GM12878 (cell line): ENCODE data around the gene NAB1. TPM values are rescaled to one million over a fixed set of nuclear protein-coding genes. Genes with fewer than 3 reads are reported as not detected.

Experiments used
- BHLHE40 ChIP-seq, 2 experiments: fragments of 450-650 bp in 1 of 2; IDR thresholded peaks; 2 replicates each; pipeline ENCODE4 v1.6.1; 2011 to 2017; ENCODE audit warnings: low read depth in 2 of 2, borderline replicate concordance in 1 of 2, improper control_type of control experiment in 1 of 2, low read length in 1 of 2, mild to moderate bottlenecking in 1 of 2
- DPF2 ChIP-seq: fragments of 450-650 bp; IDR thresholded peaks from 2 replicates; pipeline ENCODE4 v1.6.1; 2017; ENCODE audit warnings: mild to moderate bottlenecking
- E4F1 ChIP-seq: fragments of 450-650 bp; IDR thresholded peaks from 2 replicates; pipeline ENCODE4 v1.6.1; 2018; ENCODE audit warnings: borderline replicate concordance, mild to moderate bottlenecking; ENCODE audit not compliant: partially characterized antibody
- EGR1 ChIP-seq, 2 experiments: IDR thresholded peaks; 1 replicate in 1 of 2; 2 replicates in 1 of 2; pipeline ENCODE4 v1.6.1; 2011 to 2012; ENCODE audit warnings: low read depth in 2 of 2, low read length in 2 of 2, borderline replicate concordance in 1 of 2, mild to moderate bottlenecking in 1 of 2, moderate library complexity in 1 of 2
- EP300 ChIP-seq, 2 experiments: fragments of 150-350 bp in 1 of 2; IDR thresholded peaks; 2 replicates each; pipeline ENCODE4 v1.6.1; 2011 to 2012; ENCODE audit warnings: low read depth in 2 of 2, low read length in 2 of 2, borderline replicate concordance in 1 of 2, improper control_type of control experiment in 1 of 2, inconsistent platforms in 1 of 2; ENCODE audit not compliant: control insufficient read depth in 1 of 2
- EZH2 ChIP-seq: IDR thresholded peaks from 2 replicates; pipeline ENCODE4 v1.6.1; 2012; ENCODE audit warnings: low read depth, mild to moderate bottlenecking, control low read depth, inconsistent platforms, low read length, borderline replicate concordance; ENCODE audit not compliant: control insufficient read depth
- IRF4 ChIP-seq: IDR thresholded peaks from 2 replicates; pipeline ENCODE4 v1.6.1; 2011; ENCODE audit warnings: low read depth, low read length
- KAT2A ChIP-seq: conservative IDR thresholded peaks from 2 replicates; pipeline ENCODE4 v1.6.1; 2011; ENCODE audit warnings: low read depth, low read length; ENCODE audit not compliant: control insufficient read depth
- LARP7 ChIP-seq: fragments of 450-650 bp; IDR thresholded peaks from 2 replicates; pipeline ENCODE4 v1.6.1; 2017; ENCODE audit warnings: mild to moderate bottlenecking
- MTA2 ChIP-seq: fragments of 450-650 bp; IDR thresholded peaks from 2 replicates; pipeline ENCODE4 v1.6.1; 2016; ENCODE audit warnings: low read depth, mild to moderate bottlenecking, moderate library complexity
- MYB ChIP-seq: fragments of 150-350 bp; IDR thresholded peaks from 2 replicates; pipeline ENCODE4 v1.6.1; 2014; ENCODE audit warnings: mild to moderate bottlenecking, low read depth, low read length, borderline replicate concordance
- NR2C2 ChIP-seq: IDR thresholded peaks from 2 replicates; pipeline ENCODE4 v1.6.1; 2011; ENCODE audit warnings: borderline replicate concordance, low read depth; ENCODE audit not compliant: control insufficient read depth, insufficient read length
- NR2F1 ChIP-seq: fragments of 450-650 bp; conservative IDR thresholded peaks from 2 replicates; pipeline ENCODE4 v1.6.1; 2017; ENCODE audit warnings: mild to moderate bottlenecking
- NRF1 ChIP-seq: conservative IDR thresholded peaks from 2 replicates; pipeline ENCODE4 v1.6.1; 2011; ENCODE audit warnings: mild to moderate bottlenecking, low read depth, low read length, improper control_type of control experiment
- RB1 ChIP-seq: fragments of 450-650 bp; formaldehyde crosslinking; IDR thresholded peaks from 2 replicates; pipeline ENCODE4 v1.6.1; 2017; ENCODE audit warnings: mild to moderate bottlenecking, borderline replicate concordance
- RFX5 ChIP-seq: IDR thresholded peaks from 2 replicates; pipeline ENCODE4 v1.6.1; 2011; ENCODE audit warnings: low read depth, low read length, improper control_type of control experiment
- RUNX3 ChIP-seq: IDR thresholded peaks from 2 replicates; pipeline ENCODE4 v1.6.1; 2012; ENCODE audit warnings: low read length, inconsistent platforms
- SP1 ChIP-seq: IDR thresholded peaks from one replicate; pipeline ENCODE4 v1.6.1; 2011; ENCODE audit warnings: low read depth, low read length
- SUZ12 ChIP-seq: fragments of 200-600 bp; sonication (generic); IDR thresholded peaks from one replicate; pipeline ENCODE4 v1.6.1; 2018; ENCODE audit warnings: antibody characterized with exemption, mild to moderate bottlenecking; ENCODE audit not compliant: unreplicated experiment
- USF2 ChIP-seq: IDR thresholded peaks from 2 replicates; pipeline ENCODE4 v1.6.1; 2011; ENCODE audit warnings: low read depth, low read length, improper control_type of control experiment, borderline replicate concordance
- ZBTB11 ChIP-seq: fragments of 450-650 bp; formaldehyde crosslinking; IDR thresholded peaks from 2 replicates; pipeline ENCODE4 v1.5.0; 2022; ENCODE audit warnings: mild to moderate bottlenecking, missing genetic modification characterization
- ZNF217 ChIP-seq: fragments of 450-650 bp; IDR thresholded peaks from 2 replicates; pipeline ENCODE4 v1.6.1; 2017; ENCODE audit warnings: antibody characterized with exemption, mild to moderate bottlenecking
- ZNF274 ChIP-seq: IDR thresholded peaks from one replicate; pipeline ENCODE4 v1.8.0; 2011; ENCODE audit not compliant: insufficient read length, insufficient read depth
- polyA plus RNA-seq, 11 experiments: library from polyadenylated mRNA; depleted of rRNA in 4 of 11; unstranded in 6 of 11; stranded (reverse) in 5 of 11; fragments of >200 nt; fragmentation: Nextera tagmentation in 4 of 11; fragmentation: Illumina TruSeq in 1 of 11; extraction: Ambion mirVana in 4 of 11; extraction: Trizol in 1 of 11; gene quantifications; 1 replicate in 1 of 11; 2 replicates in 10 of 11; pipeline versions ENCODE4 v1.2.1 to v1.2.3, GENCODE V29; 2011 to 2016; ENCODE audit warnings: inconsistent platforms in 2 of 11, missing spikeins in 2 of 11, low read depth in 1 of 11
- total RNA-seq, 4 experiments: library from RNA; depleted of rRNA in 3 of 4; stranded (reverse); fragments of >200 nt in 3 of 4; fragmentation: Illumina TruSeq in 1 of 4; extraction: Trizol in 1 of 4; gene quantifications; 2 replicates each; pipeline versions ENCODE4 v1.2.1 to v1.2.3, GENCODE V29; 2013 to 2021

NAB1 gene
- total and polyA plus RNA-seq, 10 of the 15 experiments (the other 5 are each of a cell fraction or from before 2014, with no cell fraction given), result 4.5 to 39.6 (median 23.0) TPM

- TF ChIP-seq USF2 (no peak), NR2C2 (no peak), BHLHE40 (IDR thresholded peaks at IDR 0.05; ENCODE audit: borderline replicate concordance in 1 of 2, low read depth in 2 of 2, low read length in 1 of 2) (peak; percentile 19 to 30; a peak in 1 of 4 replicates), EP300 (IDR thresholded peaks at IDR 0.05; ENCODE audit: borderline replicate concordance in 1 of 2, control insufficient read depth in 1 of 2, low read depth in 2 of 2, low read length in 2 of 2) (peak; percentile 93 to 94), EZH2 (no peak), ZBTB11 (CRISPR knock-in tag) (no peak), SUZ12 (no peak), IRF4 (0 out of 2 replicates have a peak, but pooled peaks have one; percentile 23), LARP7 (no peak), NR2F1 (peak; percentile 32; the same call in 1 of the 2 replicates), NRF1 (no peak), E4F1 (no peak), ZNF274 (no peak), RB1 (no peak), SP1 (no peak), KAT2A (no peak), ZNF217 (peak; percentile 60; the same call in 1 of the 2 replicates), EGR1 (IDR thresholded peaks at IDR 0.05; ENCODE audit: borderline replicate concordance in 1 of 2, low read depth in 2 of 2, low read length in 2 of 2) (no peak), DPF2 (no peak), MTA2 (peak; percentile 87; the same call in 1 of the 2 replicates), RUNX3 (peak; percentile 81), RFX5 (no peak), MYB (no peak)
Measured at GRCh38 chr2:190670182-190670946, 21.5 kb downstream of the NAB1 start (continued).
